LHCN-M2 (cell line): Measurements from ENCODE around the gene KCND3. TPM values are rescaled to one million over a fixed set of nuclear protein-coding genes. Genes with fewer than 3 reads are reported as not detected.

Experiments used
- DNase-seq: peaks from one replicate; pipeline ENCODE4 v3.0.0-alpha.2; 2012; ENCODE audit warnings: low read depth
- total RNA-seq: library from RNA; depleted of rRNA; stranded (reverse); fragments of >200 nt; gene quantifications from 2 replicates; pipeline ENCODE4 v1.2.3, GENCODE V29; 2014

KCND3 gene
- total RNA-seq, 1 experiment from 2014 or later: not detected

DNA sequence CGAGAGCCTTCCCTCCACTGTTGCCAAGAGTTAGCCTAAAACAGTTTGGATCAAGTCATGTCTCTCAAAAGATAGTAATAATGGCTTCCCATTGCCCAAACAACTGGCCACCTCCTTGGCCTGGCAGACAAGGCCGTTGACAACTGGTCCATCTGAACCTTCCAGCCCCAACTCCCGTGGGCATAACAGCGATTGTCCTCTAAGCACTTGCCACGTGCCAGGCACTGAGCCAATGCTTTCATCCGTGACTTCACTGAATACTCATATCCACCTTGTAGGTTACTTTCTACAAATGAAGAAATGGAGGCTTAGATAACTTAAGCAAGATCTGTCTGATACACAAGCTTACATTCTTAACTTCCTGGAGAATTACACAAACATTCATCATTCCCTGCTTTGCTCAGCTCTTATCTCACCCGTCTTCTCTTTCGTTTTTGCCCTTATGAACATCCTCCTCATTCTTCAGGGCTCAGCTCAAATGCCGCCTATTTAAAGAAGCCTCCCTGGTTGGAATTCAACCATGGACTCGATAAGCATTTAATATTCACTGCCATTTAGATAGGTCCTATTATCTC is 106.4 kb downstream of the KCND3 start:
- no peak for DNase-seq

DNA sequence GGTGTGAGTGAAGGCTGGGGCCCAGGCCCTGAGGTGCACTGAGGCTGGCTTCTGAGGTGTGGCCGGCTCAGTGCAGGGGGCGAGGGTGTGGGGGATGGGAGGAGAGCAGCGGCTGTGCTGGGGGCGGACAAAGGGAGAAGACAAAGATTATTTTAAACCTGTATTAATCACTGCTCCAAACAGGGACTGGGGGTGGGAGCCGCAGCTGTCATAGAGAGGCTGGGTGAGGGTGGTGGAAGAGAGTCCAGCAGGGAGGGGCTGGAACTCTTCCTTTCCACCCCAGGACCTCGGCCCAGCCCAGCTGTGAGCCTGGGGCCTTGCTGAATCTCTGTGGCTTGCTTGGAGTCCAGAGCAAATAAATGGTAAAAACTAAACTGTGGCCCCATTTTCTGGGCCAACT is 106.9 kb downstream of the KCND3 start:
- no peak for DNase-seq

DNA sequence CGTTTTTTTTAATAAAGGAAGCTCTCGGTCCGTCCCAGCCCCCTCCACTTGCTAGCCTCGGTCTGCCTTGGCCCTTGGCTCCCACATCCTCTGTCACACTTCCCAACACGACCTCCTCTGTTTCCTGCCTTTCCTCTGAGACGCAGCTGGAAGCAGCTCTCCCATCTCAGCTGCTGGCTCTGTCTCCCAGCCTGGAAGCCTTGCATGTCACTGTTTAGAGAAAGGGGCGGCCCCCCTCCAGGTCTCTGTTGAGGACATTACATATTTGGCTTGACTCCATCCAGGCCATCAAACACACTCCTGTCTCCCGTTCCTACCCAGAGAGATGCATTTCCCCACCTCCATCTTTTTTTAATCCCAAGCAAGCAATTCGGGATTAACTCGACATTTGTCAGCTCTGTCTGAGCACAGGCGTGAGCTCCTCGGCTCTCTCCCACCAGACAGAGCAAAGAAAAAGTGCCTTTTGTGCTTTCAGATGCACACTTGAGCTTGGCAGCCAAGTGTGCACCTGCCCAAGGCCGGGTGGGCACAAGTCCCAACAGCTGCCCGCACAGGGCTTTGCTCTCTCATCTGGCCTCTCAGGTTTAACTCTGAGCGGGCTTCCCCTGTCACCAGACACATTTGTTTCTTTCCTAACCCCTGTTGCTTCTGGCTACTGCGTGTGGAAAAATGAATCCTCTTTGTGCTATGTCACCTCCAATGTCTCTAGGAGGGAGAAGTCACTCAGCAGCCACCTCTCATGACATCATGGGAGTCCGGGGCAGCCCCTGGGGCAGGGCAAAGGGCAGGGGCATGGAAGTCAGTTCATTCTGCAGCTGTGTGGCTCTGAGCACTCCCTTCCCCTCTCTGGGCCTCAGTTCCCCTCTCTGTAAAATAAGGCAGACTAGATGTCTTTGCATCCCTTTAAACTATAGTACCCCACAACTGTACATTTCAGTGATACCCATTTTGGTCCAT is 108.3 kb downstream of the KCND3 start:
- no peak for DNase-seq

DNA sequence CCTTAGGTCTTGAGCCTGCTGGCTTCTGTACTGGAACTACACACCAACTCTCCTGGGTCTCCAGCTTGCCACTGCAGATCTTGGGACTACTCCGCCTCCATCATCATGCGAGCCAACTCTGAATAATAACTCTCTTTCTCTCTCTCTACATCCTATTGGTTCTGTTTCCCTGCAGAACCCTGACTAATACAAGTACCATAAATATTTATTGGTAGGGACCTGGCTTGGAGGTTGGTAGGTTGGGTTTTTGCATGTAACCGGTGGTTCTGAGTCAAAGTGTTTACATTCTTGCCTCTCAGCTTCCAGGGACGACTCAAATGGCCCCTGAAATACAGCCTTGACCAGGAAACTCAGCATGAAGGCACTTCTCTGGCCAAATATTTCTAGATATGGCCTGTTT is 110.4 kb downstream of the KCND3 start:
- DNase-seq: no peak

DNA sequence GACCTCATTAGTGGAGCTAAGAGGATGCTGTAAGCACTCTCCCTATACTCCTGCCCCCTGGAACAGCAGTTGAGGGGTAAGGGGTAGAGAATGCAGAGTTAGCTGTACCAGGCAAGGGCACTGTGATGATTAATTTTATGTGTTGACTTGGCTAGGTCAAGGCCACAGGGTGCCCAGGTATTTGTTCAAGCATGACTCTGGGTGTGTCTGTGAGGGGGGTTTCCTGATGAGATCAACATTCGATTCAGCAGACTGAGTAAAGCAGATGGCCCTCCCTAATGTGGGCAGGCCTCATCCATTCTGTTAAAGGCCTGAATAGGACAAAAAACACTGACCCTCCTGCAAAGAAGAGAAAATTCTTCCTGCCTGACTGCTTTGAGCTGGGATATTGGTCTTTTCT is 110.8 kb downstream of the KCND3 start:
- no peak for DNase-seq

DNA sequence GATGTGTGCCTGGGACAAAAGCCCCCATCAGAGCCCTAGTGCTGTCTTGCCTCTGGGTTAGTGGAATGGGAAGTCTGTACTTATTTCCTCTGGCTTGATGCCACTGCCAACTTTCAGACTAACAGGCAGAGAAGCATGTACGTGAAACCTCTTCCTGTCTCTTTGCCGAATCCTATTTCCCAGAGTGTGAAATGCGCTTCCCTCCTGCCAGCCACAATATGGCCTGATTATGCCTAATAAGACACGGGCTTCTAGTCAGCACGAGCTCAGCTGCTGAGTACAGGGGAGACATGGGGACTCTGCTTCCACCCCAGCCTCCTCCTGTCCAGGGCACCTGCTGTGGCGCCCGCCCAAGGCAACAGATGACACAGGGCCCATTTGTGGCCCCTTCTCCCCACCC is 111.4 kb downstream of the KCND3 start:
- DNase-seq: no peak

DNA sequence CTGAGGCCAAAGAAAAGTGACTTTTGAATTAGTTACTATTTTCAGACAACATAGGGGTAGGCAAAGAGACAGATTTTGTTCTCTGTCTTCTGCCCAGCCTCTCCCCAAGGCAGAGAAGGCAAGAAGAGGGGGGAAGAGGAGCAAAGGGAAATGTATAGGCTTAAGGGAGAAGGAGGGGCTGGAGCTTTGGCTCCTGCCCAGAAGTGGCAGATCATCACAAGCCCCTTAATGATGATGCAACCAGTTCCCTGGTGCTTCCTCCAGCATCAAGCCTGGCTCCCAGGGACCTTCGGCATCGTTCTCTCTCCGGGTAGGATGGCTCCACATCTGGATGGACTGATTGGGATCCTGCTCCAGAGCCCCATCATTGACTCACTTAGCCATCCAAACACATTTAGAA is 112.8 kb downstream of the KCND3 start:
- no peak for DNase-seq

DNA sequence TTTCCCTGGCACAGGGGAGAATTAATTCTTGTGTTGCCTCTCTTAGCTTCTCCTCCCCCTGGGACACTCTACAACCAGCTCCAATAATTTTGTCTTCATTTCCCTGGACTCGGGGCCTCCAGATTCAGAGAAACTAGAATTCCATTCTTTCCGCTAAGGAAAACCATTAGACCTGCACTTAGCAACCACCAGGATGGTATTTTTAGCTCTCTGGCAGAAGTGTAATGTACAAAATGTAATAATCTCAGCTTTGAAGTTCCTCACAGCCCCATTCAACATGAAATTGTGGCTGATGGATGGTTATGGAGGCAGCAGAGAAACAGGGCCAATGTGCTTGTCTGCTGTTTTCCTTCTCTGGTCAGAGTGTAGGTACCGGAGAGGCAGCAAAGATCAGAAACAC is 113.8 kb downstream of the KCND3 start:
- no peak for DNase-seq

DNA sequence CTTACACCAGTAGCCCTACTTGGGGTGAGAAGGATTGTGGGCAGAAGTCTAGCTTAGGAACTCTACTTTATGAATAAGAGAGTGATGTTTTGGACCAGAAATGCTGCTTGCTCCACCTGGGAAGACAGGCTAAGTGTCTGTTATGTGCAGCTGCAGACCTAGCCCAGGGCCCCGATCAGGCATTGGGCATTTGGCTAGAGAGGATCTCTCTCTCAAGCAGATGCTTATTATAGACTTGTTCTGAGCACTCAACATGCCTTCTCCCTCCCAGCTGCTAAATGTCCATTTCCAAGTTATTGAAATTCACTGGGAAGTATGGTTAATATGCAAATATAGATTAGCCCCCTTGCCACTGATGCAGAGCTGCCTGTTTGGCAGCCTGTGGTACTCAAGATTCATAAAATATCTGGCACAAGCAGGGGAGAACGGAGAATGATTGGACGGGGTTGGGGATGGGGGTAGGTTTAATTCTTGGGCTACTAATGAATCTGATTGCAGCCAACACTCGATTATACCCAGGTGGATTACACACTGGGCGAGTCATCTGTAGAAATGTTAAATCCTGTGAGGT is 115.9 kb downstream of the KCND3 start:
- no peak for DNase-seq

DNA sequence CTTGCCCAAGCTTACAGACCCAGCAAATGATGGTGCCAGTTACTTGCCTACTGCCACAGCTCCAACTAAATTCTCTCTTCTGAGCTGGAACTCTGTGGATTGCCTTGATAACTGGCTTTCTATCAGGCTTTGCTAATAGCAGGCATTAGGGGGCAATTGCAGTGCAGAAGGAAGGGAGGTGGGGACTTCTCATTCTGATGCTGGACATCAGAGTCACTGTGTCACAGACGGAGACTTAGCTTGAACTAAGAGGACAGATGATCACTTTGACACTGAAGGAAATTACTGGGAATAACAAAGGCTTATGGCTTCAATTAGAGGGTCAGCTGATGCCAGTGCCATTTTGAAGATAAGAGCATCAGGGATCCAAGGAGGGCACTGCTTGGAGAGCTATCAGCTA is 119.3 kb downstream of the KCND3 start:
- DNase-seq: no peak

DNA sequence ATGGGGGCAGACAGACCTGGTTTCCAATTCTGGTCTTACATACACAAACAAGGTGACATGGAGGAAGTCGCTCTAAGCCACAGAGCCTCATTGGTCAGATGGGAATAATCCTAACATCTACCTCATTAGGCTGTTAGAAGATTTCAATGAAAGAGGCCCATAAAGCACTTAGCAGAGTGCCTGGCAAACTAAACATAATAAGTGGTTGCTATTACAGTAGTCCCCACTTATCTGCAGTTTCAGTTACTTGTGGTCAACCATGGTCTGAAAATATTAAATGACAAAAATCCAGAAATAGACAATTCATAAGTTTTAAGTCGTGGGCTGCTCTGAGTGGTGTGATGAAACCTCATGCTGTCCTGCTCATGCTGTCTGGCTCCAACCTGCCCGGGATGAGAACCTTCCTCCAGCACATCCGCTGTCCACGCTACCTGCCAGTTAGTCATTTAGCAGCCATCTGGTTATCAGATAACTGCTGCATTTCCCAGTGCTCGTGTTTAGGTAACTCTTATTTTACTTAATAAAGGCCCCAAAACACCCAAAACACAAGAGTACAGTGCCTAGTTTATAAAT is 121.5 kb downstream of the KCND3 start:
- no peak for DNase-seq

DNA sequence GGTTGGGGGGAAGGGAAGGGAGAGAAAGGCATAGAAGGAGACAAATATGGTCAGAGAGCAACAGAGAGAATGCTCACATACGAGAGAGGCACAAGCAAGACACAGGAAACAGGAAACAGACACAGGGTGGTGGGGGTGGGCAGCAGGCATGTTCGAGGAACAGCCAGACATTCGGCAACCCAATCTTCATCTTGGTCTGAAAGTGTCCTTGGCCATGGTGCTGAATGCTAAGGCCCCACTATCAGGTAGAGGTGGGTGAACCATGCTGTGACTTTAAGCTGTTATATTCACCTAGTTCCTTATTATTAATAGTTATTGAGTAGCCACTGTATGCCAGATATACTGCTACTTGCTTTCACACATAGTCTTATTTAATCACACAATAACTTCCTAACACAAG is 124.6 kb downstream of the KCND3 start:
- no peak for DNase-seq

DNA sequence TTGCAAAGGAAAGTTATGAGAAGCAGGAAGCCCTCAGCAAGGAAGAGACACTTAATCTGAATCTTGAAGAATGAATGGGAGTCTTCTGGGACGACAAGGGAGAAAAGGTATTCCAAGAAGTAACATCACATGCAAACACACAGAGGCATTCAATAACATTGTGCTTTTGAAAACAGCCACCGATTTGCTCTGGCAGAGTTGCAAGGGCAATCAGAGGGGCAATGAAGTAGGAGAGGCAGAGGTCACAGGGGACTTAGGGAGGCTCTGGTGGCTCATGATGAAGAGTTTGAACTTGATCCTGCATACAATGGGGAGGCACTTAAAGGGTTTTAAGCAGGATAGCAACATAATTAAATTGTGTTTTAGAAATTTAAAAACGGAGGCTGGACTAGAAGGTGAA is 126.1 kb downstream of the KCND3 start:
- no peak for DNase-seq

DNA sequence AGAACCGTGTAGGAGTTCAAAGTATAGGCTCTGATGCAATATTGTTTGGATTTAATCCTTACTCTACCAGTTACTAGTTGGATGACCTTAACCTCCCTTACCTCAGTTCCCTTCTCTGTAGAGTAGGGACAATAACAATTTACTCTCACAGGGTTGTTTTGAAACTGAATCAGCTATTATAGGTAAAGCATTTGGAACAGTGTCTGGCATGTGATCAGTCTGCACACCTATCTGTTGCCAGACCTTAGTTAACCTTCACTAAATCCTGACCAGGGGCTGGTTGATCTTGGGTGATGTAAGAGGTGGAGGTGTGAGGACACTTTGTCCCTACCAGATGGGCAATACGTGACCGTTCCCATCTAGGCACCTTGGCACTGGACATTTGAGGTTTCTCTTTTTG is 126.9 kb downstream of the KCND3 start:
- DNase-seq: no peak

DNA sequence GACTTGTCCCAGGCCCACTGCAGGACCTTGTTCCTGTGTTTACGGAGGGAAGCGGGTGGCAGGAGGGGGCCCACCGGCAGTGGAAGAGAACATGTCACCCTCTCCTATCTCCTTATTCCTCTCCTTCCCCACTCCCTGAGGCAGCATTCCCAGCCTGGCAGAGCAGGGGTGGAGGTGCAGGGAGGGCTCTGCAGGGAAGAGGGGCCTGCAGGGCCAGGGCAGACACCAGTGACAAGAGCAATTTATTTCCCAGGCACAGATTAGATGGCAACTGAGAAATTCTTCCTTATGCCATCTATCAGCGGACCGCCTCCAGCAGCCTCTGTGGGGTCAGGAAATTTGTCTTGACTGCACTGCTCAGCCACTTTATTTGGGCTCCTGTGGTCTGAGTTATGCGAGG is 127.9 kb downstream of the KCND3 start:
- DNase-seq: no peak

DNA sequence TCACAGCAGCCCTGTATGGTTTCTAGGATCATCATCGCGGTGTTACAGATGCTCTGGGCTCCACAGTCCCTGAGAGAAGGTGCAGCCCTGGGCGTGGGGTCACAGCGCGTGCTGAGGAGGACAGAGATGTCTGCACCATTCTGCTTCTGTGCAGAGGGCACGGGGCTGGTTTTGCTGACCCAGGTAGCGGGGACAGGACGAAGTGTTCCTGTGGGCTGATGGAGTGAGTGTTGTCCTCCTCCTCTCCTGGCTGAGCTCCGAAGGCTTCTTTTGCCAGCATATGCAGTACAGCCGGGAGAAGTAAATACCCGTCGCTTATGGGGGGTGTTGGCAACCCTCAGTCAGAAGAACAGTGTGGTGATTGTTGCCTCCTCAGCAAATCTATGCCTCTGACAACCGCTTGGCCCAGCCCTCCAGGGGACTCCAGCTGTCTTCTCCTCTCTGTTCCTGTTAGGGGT is 132.2 kb downstream of the KCND3 start:
- no peak for DNase-seq

DNA sequence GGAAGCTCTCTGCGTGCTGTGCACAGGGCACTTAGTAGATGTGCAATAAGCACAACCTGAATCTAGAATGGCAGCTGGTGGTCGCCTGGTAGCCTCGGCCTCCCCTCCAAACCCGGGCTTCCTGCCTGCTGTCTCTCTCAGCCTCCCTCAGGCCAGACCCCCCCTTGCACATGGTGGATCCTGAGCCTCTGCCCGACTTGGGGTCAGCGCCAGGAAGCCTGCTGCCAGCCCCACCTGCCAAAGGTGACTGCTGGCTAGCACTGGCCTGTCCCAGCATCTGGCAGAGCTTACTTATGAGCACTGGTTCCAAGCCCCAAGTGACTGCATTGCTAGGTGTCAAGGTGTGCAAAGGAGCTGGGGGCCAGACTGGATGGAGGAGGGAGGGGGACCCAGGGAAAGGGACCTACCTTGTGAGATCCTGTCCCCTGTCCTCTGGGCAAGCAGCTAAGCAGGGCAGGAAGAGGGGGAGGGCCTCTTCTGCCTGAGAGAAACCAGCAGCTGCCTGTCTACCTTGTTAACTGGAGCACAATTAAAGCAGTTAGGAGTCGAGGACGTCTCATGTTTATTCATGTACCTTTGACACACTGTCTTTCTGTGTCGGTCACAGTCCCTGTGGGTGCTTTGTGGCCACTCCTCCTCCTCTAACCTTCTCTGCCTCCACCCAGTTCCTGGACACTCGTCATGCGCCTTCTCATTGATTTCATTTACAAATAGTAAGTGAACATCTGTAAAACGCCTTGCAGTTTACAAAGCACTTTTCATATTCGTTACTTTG is 132.9 kb downstream of the KCND3 start:
- DNase-seq: no peak

DNA sequence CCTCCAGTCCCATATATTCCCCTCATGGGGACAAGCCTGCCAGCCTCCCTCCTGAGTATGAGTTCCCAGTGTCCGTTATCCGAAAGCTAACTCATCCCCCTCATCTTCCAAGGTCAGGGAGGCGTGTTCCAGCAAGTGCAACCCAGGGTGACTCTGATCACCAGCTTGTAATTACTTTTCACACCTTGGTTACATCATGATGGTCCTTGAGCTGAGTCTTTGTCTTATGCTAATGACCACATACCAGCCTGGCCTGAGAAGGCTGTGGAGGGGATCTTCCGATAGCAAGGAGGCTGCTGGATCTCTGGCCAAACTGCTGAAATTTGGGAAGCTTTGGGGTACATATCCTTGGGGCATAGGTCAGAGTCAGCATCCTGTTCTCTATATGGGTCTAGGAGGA is 134.2 kb downstream of the KCND3 start:
- no peak for DNase-seq

DNA sequence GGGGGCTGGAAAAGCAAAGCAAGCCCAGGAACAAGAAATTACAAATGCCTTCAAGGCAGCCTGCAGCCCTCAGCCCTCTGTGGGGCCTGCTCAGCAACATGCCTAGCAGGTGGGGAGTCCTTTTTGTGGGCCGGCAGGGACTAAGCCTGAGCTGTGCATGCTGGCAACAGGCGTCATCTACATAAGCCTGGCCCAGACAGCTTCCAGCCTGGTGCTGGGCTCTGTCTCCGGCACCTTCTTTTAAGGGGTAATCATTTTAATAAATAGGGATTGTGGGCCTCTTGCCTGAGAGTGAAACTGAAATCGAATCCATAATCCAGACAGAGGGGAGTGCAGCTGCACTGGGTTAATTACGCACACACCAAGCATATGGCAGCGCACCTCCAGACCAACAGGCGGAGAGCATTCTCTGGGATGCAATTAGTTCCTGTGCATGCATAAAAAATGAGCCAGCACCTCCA is 137.2 kb downstream of the KCND3 start:
- DNase-seq: no peak

DNA sequence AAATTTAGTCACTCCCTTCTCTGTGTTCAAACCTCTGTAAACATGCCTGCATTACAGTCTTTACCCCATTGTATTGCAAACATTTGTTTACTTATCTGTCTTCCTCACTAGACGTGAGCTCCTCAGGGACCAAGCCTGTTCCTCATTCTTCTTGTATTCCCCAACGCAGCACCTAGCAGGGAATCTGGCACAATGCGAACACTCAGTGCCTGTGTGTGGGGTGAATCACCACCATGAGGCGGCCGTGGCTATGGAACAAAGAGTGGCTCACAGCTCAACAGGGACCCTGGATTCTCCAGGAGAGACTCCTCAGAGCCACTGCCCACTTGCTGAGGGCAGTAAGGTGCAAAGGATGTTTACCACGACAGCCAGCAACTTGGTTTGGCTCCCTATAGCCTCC is 137.9 kb downstream of the KCND3 start:
- DNase-seq: no peak

DNA sequence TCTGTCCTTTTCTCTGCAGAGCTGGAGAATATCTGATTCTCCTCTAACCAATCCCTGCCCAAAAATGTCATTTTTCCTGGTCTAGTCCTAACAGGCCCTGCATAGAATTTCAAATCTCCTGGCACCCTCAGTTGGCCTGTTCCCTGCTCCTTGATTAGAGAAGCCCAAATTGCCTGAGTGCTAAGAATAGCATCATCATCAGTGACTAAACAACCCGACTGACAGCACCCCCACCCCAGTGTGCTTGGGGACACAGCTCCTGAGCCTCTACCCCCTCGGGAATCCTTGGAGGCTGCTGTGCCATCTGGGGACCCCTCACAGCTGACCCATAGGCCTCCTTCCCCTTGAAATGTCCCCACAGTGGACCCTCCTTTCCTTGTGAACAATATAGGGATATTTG is 139.4 kb downstream of the KCND3 start:
- no peak for DNase-seq
